ENCODE results near the gene ERGIC1. TPM values are rescaled to one million over a fixed set of nuclear protein-coding genes. Genes with fewer than 3 reads are reported as not detected.

The ERGIC1 gene
- total and polyA plus RNA-seq, 7 donors: 49.9 to 116 (median 53.9) TPM

- Histone ChIP-seq H3K4me1 (no peaks in the 10 kb centered on the region), H3K9me3 (no peaks in the 10 kb centered on the region), H3K27ac (no peak overlapping the region), H3K4me3 (no peak overlapping the region), H3K27me3 (ENCODE audit: insufficient read depth in 3 of 3, low read length in 2 of 3) (no peaks in the 10 kb centered on the region), H3K36me3 (ENCODE audit: insufficient read depth in 1 of 2, low read depth in 1 of 2) (peaks cover 0 to 61% of the 10 kb centered on the region in 2 donors)
- WGBS, 3 donors: 92 to 96% (median 94%) methylated on average over 6 of the region's 6 CpGs
- TF ChIP-seq CTCF (IDR thresholded peaks at IDR 0.05): no peak
- ATAC-seq (no peak), DNase-seq (no peak)
- intact Hi-C loops (cut with DNase I): loop anchor here in 1 of 2 donors (10.0 kb wide), 1 partner anchor 480 kb away; no protein-coding TSS in a partner anchor
Measured at GRCh38 chr5:172945151-172945550, 111.1 kb downstream of the ERGIC1 start.

- DNase-seq (no peak), ATAC-seq (no peak)
- WGBS, 3 donors: 88 to 90% (median 89%) methylated on average over 7 of the region's 7 CpGs
- intact Hi-C loops (cut with DNase I): loop anchor here in 1 of 2 donors (10.0 kb wide), 1 partner anchor 481 kb away; no protein-coding TSS in a partner anchor
- no peak overlapping the region for H3K27ac ChIP-seq
- H3K9me3 ChIP-seq: no peaks in the 10 kb centered on the region
- no peaks in the 10 kb centered on the region for H3K27me3 ChIP-seq (ENCODE audit: insufficient read depth in 3 of 3, low read length in 2 of 3)
- no peak for TF ChIP-seq CTCF (IDR thresholded peaks at IDR 0.05)
- H3K4me3 ChIP-seq: no peak overlapping the region
- H3K4me1 ChIP-seq: no peaks in the 10 kb centered on the region
- H3K36me3 ChIP-seq (ENCODE audit: insufficient read depth in 1 of 2, low read depth in 1 of 2): peaks cover 0 to 64% of the 10 kb centered on the region in 2 donors
Measured at GRCh38 chr5:172946146-172946545, 112.1 kb downstream of the ERGIC1 start.

- H3K27me3 ChIP-seq (ENCODE audit: insufficient read depth in 3 of 3, low read length in 2 of 3): no peaks in the 10 kb centered on the region
- H3K36me3 ChIP-seq (ENCODE audit: insufficient read depth in 1 of 2, low read depth in 1 of 2): peaks cover 0 to 46% of the 10 kb centered on the region in 2 donors
- intact Hi-C loops (cut with DNase I): loop anchor here in 1 of 2 donors (10.0 kb wide), 1 partner anchor 485 kb away; no protein-coding TSS in a partner anchor
- no peak for ATAC-seq
- DNase-seq: no peak
- 84 to 88% (median 88%) methylated on average over 3 of the region's 3 CpGs for WGBS, 3 donors
- no peak for TF ChIP-seq CTCF (IDR thresholded peaks at IDR 0.05)
- H3K27ac ChIP-seq: no peak overlapping the region
- no peaks in the 10 kb centered on the region for H3K4me1 ChIP-seq
- H3K9me3 ChIP-seq: no peaks in the 10 kb centered on the region
- no peak overlapping the region for H3K4me3 ChIP-seq
Measured at GRCh38 chr5:172949426-172949825, 115.4 kb downstream of the ERGIC1 start.

GRCh38 chr5:172950176-172950965 is 116.3 kb downstream of the ERGIC1 start:
- 93 to 96% (median 95%) methylated on average over 12 of the region's 12 CpGs for WGBS, 3 donors

More at GRCh38 chr5:172950176-172950965, 116.3 kb downstream of the ERGIC1 start:
- Histone ChIP-seq H3K27ac (no peak overlapping the region), H3K9me3 (no peaks in the 10 kb centered on the region), H3K36me3 (ENCODE audit: insufficient read depth in 1 of 2, low read depth in 1 of 2) (peaks cover 0 to 37% of the 10 kb centered on the region in 2 donors), H3K27me3 (ENCODE audit: insufficient read depth in 3 of 3, low read length in 2 of 3) (no peaks in the 10 kb centered on the region), H3K4me1 (no peaks in the 10 kb centered on the region), H3K4me3 (no peak overlapping the region)
- no peak for DNase-seq
- ATAC-seq: no peak
- intact Hi-C loops (cut with DNase I): no loop called here
- no peak for TF ChIP-seq CTCF (IDR thresholded peaks at IDR 0.05)
